Urinary bladder (tissue), 4 donors: ENCODE measurements around the gene TP53TG5. TPM values are rescaled to one million over a fixed set of nuclear protein-coding genes. Genes with fewer than 3 reads are reported as not detected.

ENCODE experiments used
- DNase-seq: peaks from one replicate; pipeline ENCODE4 v3.0.0-alpha.2; 2015; ENCODE audit errors: extremely low spot score
- H3K27ac ChIP-seq: one replicate; pipeline ENCODE4 v1.5.1; 2013; ENCODE audit warnings: low read depth, mild to moderate bottlenecking, moderate library complexity
- H3K36me3 ChIP-seq: one replicate; pipeline ENCODE4 v1.6.1; 2013; ENCODE audit warnings: mild to moderate bottlenecking, moderate library complexity; ENCODE audit not compliant: insufficient read depth
- H3K4me1 ChIP-seq: one replicate; pipeline ENCODE4 v1.6.1; 2013; ENCODE audit warnings: mild to moderate bottlenecking, moderate library complexity; ENCODE audit not compliant: insufficient read depth
- H3K4me3 ChIP-seq: one replicate; pipeline ENCODE4 v1.5.1; 2013; ENCODE audit warnings: low read depth, low read length
- WGBS: extraction: QIAGEN DNeasy Blood & Tissue Kit; methylation state at CpG from one replicate; pipeline ENCODE4 v1.1.7; 2013; 5-methylcytosine and 5-hydroxymethylcytosine counted together
- polyA plus RNA-seq: library from polyadenylated mRNA; stranded (reverse); fragments of 200-250 nt; gene quantifications from one replicate; pipeline ENCODE4 v1.2.3, GENCODE V29; 2013
- total RNA-seq: library from RNA; depleted of rRNA; stranded (reverse); fragments of >200 nt; gene quantifications from one replicate; pipeline ENCODE4 v1.2.3, GENCODE V29; 2014
- donor health status: healthy with polysubstance abuse.
- donor health status: healthy.

The TP53TG5 gene
- total and polyA plus RNA-seq, 2 donors = 0.69 to 0.96 TPM

- Histone ChIP-seq H3K4me3 (no peak overlapping the region), H3K27ac (no peak overlapping the region), H3K4me1 (no peaks in the 10 kb centered on the region), H3K36me3 (no peaks in the 10 kb centered on the region)
- WGBS = 85% methylated on average over 21 of the region's 21 CpGs
- DNase-seq = no peak
These were observed 16.3 kb upstream of the TP53TG5 start for GRCh38 chr20:45394221-45395113.

GRCh38 chr20:45392733-45393132 lies 14.6 kb upstream of the TP53TG5 start:
- no peak overlapping the region for H3K27ac ChIP-seq
- H3K4me1 ChIP-seq = no peaks in the 10 kb centered on the region
- H3K4me3 ChIP-seq = no peak overlapping the region
- H3K36me3 ChIP-seq = no peaks in the 10 kb centered on the region
- WGBS = 78% methylated on average over 3 of the region's 3 CpGs
- no peak for DNase-seq

GRCh38 chr20:45391559-45391958 lies 13.4 kb upstream of the TP53TG5 start:
- Histone ChIP-seq H3K4me1 (no peaks in the 10 kb centered on the region), H3K27ac (no peak overlapping the region), H3K36me3 (no peaks in the 10 kb centered on the region), H3K4me3 (no peak overlapping the region)
- 65% methylated on average over 2 of the region's 2 CpGs for WGBS
- DNase-seq = no peak

- Histone ChIP-seq H3K27ac (no peak overlapping the region), H3K4me3 (no peak overlapping the region), H3K4me1 (no peaks in the 10 kb centered on the region), H3K36me3 (no peaks in the 10 kb centered on the region)
- 96% methylated on average over 2 of the region's 2 CpGs for WGBS
- DNase-seq = no peak
These were observed 12.8 kb upstream of the TP53TG5 start for GRCh38 chr20:45390931-45391330.

- Histone ChIP-seq H3K4me3 (no peak overlapping the region), H3K4me1 (no peaks in the 10 kb centered on the region), H3K36me3 (no peaks in the 10 kb centered on the region), H3K27ac (no peak overlapping the region)
- no peak for DNase-seq
- WGBS = 94% methylated on average over 1 of the region's 1 CpG
These were observed 9.1 kb upstream of the TP53TG5 start for GRCh38 chr20:45387274-45387673.

GRCh38 chr20:45377269-45377668 lies 856 bp downstream of the TP53TG5 start:
- Histone ChIP-seq H3K36me3 (no peaks in the 10 kb centered on the region), H3K4me1 (no peaks in the 10 kb centered on the region), H3K27ac (no peak overlapping the region), H3K4me3 (no peak overlapping the region)
- WGBS = 77% methylated on average over 11 of the region's 11 CpGs
- DNase-seq = no peak

- 93% methylated on average over 14 of the region's 14 CpGs for WGBS
- Histone ChIP-seq H3K4me1 (no peaks in the 10 kb centered on the region), H3K36me3 (no peaks in the 10 kb centered on the region), H3K4me3 (no peak overlapping the region), H3K27ac (no peak overlapping the region)
- DNase-seq = no peak
These were observed 3.2 kb downstream of the TP53TG5 start for GRCh38 chr20:45374966-45375365.

- WGBS = 62% methylated on average over 9 of the region's 9 CpGs
- Histone ChIP-seq H3K36me3 (no peaks in the 10 kb centered on the region), H3K4me1 (no peaks in the 10 kb centered on the region), H3K27ac (no peak overlapping the region), H3K4me3 (peak overlapping the region; percentile 37)
- no peak for DNase-seq
These were observed 4.0 kb downstream of the TP53TG5 start for GRCh38 chr20:45374101-45374467.

GRCh38 chr20:45373353-45374100 lies 4.6 kb downstream of the TP53TG5 start:
- peak; percentile 46 for DNase-seq
- H3K4me3 ChIP-seq = peak overlapping the region; percentile 37
- H3K27ac ChIP-seq = no peak overlapping the region
- H3K4me1 ChIP-seq = no peaks in the 10 kb centered on the region
- no peaks in the 10 kb centered on the region for H3K36me3 ChIP-seq
- WGBS = 9% methylated on average over 38 of the region's 38 CpGs

- no peak overlapping the region for H3K4me3 ChIP-seq
- H3K36me3 ChIP-seq = peaks cover 2% of the 10 kb centered on the region
- no peak for DNase-seq
- no peak overlapping the region for H3K27ac ChIP-seq
- H3K4me1 ChIP-seq = no peaks in the 10 kb centered on the region
- WGBS = 37% methylated on average over 30 of the region's 30 CpGs
These were observed 5.3 kb downstream of the TP53TG5 start for GRCh38 chr20:45372646-45373352.

GRCh38 chr20:45372241-45372640 lies 5.9 kb downstream of the TP53TG5 start:
- no peak overlapping the region for H3K4me3 ChIP-seq
- H3K27ac ChIP-seq = no peak overlapping the region
- WGBS = 84% methylated on average over 10 of the region's 10 CpGs
- peaks cover 3% of the 10 kb centered on the region for H3K36me3 ChIP-seq
- no peak for DNase-seq
- H3K4me1 ChIP-seq = no peaks in the 10 kb centered on the region

GRCh38 chr20:45370571-45371160 lies 7.5 kb downstream of the TP53TG5 start:
- Histone ChIP-seq H3K27ac (no peak overlapping the region), H3K4me1 (no peaks in the 10 kb centered on the region), H3K4me3 (no peak overlapping the region), H3K36me3 (peaks cover 3% of the 10 kb centered on the region)
- no peak for DNase-seq
- 91% methylated on average over 3 of the region's 3 CpGs for WGBS

GRCh38 chr20:45368221-45368980 lies 9.7 kb downstream of the TP53TG5 start:
- no peak for DNase-seq
- WGBS = 72% methylated on average over 6 of the region's 6 CpGs
- Histone ChIP-seq H3K4me3 (no peak overlapping the region), H3K4me1 (no peaks in the 10 kb centered on the region), H3K27ac (no peak overlapping the region), H3K36me3 (peaks cover 3% of the 10 kb centered on the region)
